Measurements from ENCODE around the gene GDAP1L1. TPM values are rescaled to one million over a fixed set of nuclear protein-coding genes. Genes with fewer than 3 reads are reported as not detected.

Gene GDAP1L1
- polyA plus RNA-seq, 1 of the 3 experiments (the other 2 are of a cell fraction): 0.30 TPM

- CTCF ChIA-PET: interaction anchor here (0.9 to 5.9 kb wide), 6 partner anchors 10 to 249 kb away, joined by 3 to 42 read pairs (median 4); partner anchors contain the start of gene FITM2
- DNase-seq: peak; percentile 30
- no peaks in the 10 kb centered on the region for H3K9me3 ChIP-seq
- no peak overlapping the region for H2AFZ ChIP-seq (ENCODE audit: low read depth)
- H3K27ac ChIP-seq (ENCODE audit: low read depth in 2 of 2, low read length in 1 of 2): no peak overlapping the region; a peak in 1 of 4 replicates
- H3K4me3 ChIP-seq (ENCODE audit: low read depth in 2 of 2, low read length in 1 of 2): no peak overlapping the region
- WGBS (ENCODE audit: low lambda C conversion rate): 44% methylated on average over 3 of the region's 3 CpGs
- POLR2A ChIA-PET: no interaction called here
- no peaks in the 10 kb centered on the region for H3K36me3 ChIP-seq (replicated peaks in 1 of 2; ENCODE audit: control insufficient read depth in 1 of 2, insufficient read depth in 2 of 2, low read length in 1 of 2)
- H3K4me1 ChIP-seq (ENCODE audit: control insufficient read depth in 1 of 2, insufficient read depth in 2 of 2, low read depth in 1 of 2, low read length in 1 of 2): peaks cover 0 to 12% of the 10 kb centered on the region in 2 experiments; a peak in 1 of 4 replicates
- no peaks in the 10 kb centered on the region for H3F3A ChIP-seq (replicated peaks; ENCODE audit: insufficient read depth)
- H3K4me2 ChIP-seq: no peak overlapping the region
- H3K9me2 ChIP-seq: no peaks in the 10 kb centered on the region
- no peaks in the 10 kb centered on the region for H4K20me1 ChIP-seq (ENCODE audit: insufficient read depth)
- no peaks in the 10 kb centered on the region for H3K27me3 ChIP-seq (ENCODE audit: insufficient read depth)
- H3K79me2 ChIP-seq (ENCODE audit: insufficient read depth): no peaks in the 10 kb centered on the region
- TF ChIP-seq RXRA (IDR thresholded peaks at IDR 0.05; ENCODE audit: borderline replicate concordance, low read depth): no peak
- TF ChIP-seq EP300 (IDR thresholded peaks at IDR 0.05; ENCODE audit: borderline replicate concordance in 1 of 2, low read depth in 1 of 2, low read length in 1 of 2): peak in 1 of 2 experiments; percentile 7; a peak in 1 of 4 replicates
- no peak overlapping the region for H3K9ac ChIP-seq
Measured at GRCh38 chr20:44221368-44221954, 25.6 kb upstream of the GDAP1L1 start.

- TF ChIP-seq EZH2phosphoT487 (IDR thresholded peaks at IDR 0.05; ENCODE audit: borderline replicate concordance, low read depth): no peak
- TF ChIP-seq YY1 (IDR thresholded peaks at IDR 0.05; ENCODE audit: low read depth): no peak
- no peak for TF ChIP-seq NFIC (IDR thresholded peaks at IDR 0.05; ENCODE audit: borderline replicate concordance)
- TF ChIP-seq POLR2AphosphoS5 (IDR thresholded peaks at IDR 0.05; ENCODE audit: low read depth, low read length): no peak
- no peaks in the 10 kb centered on the region for H3K9me2 ChIP-seq
- no peaks in the 10 kb centered on the region for H3K27me3 ChIP-seq (ENCODE audit: insufficient read depth)
- H3K36me3 ChIP-seq (replicated peaks in 1 of 2; ENCODE audit: control insufficient read depth in 1 of 2, insufficient read depth in 2 of 2, low read length in 1 of 2): no peaks in the 10 kb centered on the region
- H3F3A ChIP-seq (replicated peaks; ENCODE audit: insufficient read depth): no peaks in the 10 kb centered on the region
- no peak overlapping the region for H3K4me2 ChIP-seq
- no peak overlapping the region for H2AFZ ChIP-seq (ENCODE audit: low read depth)
- no peaks in the 10 kb centered on the region for H3K9me3 ChIP-seq
- POLR2A ChIA-PET: no interaction called here
- no peak for DNase-seq
- no peaks in the 10 kb centered on the region for H3K79me2 ChIP-seq (ENCODE audit: insufficient read depth)
- H3K4me1 ChIP-seq (ENCODE audit: control insufficient read depth in 1 of 2, insufficient read depth in 2 of 2, low read depth in 1 of 2, low read length in 1 of 2): peaks cover 0 to 12% of the 10 kb centered on the region in 2 experiments; a peak in 1 of 4 replicates
- 92% methylated on average over 5 of the region's 5 CpGs for WGBS (ENCODE audit: low lambda C conversion rate)
- H3K9ac ChIP-seq: no peak overlapping the region
- H4K20me1 ChIP-seq (ENCODE audit: insufficient read depth): no peaks in the 10 kb centered on the region
- CTCF ChIA-PET: interaction anchor here (0.6 to 5.9 kb wide), 6 partner anchors 9 to 445 kb away, joined by 3 to 42 read pairs (median 3); partner anchors contain the start of gene FITM2
- H3K4me3 ChIP-seq (ENCODE audit: low read depth in 2 of 2, low read length in 1 of 2): no peak overlapping the region
- no peak overlapping the region for H3K27ac ChIP-seq (ENCODE audit: low read depth in 2 of 2, low read length in 1 of 2)
Measured at GRCh38 chr20:44222027-44222426, 25.1 kb upstream of the GDAP1L1 start.

- Histone ChIP-seq H3F3A (replicated peaks; ENCODE audit: insufficient read depth) (no peaks in the 10 kb centered on the region), H3K9me2 (no peaks in the 10 kb centered on the region), H3K27ac (ENCODE audit: low read depth in 2 of 2, low read length in 1 of 2) (no peak overlapping the region), H3K27me3 (ENCODE audit: insufficient read depth) (no peaks in the 10 kb centered on the region), H3K4me1 (ENCODE audit: control insufficient read depth in 1 of 2, insufficient read depth in 2 of 2, low read depth in 1 of 2, low read length in 1 of 2) (peaks cover 0 to 12% of the 10 kb centered on the region in 2 experiments; a peak in 1 of 4 replicates), H3K4me2 (no peak overlapping the region), H2AFZ (ENCODE audit: low read depth) (no peak overlapping the region), H3K79me2 (ENCODE audit: insufficient read depth) (no peaks in the 10 kb centered on the region), H4K20me1 (ENCODE audit: insufficient read depth) (no peaks in the 10 kb centered on the region), H3K4me3 (ENCODE audit: low read depth in 2 of 2, low read length in 1 of 2) (peak overlapping the region in 1 of 2 experiments; percentile 33; a peak in 1 of 4 replicates), H3K36me3 (replicated peaks in 1 of 2; ENCODE audit: control insufficient read depth in 1 of 2, insufficient read depth in 2 of 2, low read length in 1 of 2) (no peaks in the 10 kb centered on the region), H3K9me3 (no peaks in the 10 kb centered on the region), H3K9ac (no peak overlapping the region)
- ChIA-PET POLR2A (no interaction called here), CTCF (interaction anchor here (0.6 to 5.9 kb wide), 3 partner anchors 8 to 444 kb away, joined by 3 to 42 read pairs (median 34); partner anchors contain the start of gene FITM2)
- DNase-seq: no peak
- no peak for TF ChIP-seq RCOR1 (IDR thresholded peaks at IDR 0.05; ENCODE audit: low read length)
- TF ChIP-seq CTCF (IDR thresholded peaks at IDR 0.05): peak; percentile 17; the same call in 1 of the 2 replicates
- no peak for TF ChIP-seq CHD2 (IDR thresholded peaks at IDR 0.05; ENCODE audit: low read length, partially characterized antibody)
- WGBS (ENCODE audit: low lambda C conversion rate): 83% methylated on average over 7 of the region's 7 CpGs
Measured at GRCh38 chr20:44222633-44223368, 24.3 kb upstream of the GDAP1L1 start.

Data from SK-N-SH (cell line).